H1 (cell line): ENCODE measurements around the gene RAB4B. TPM values are rescaled to one million over a fixed set of nuclear protein-coding genes. Genes with fewer than 3 reads are reported as not detected.

Experiments used
- CTCF ChIA-PET: fragments of 300-600 bp; sonication (Branson Sonifier 250); formaldehyde crosslinking; loops from one replicate; lab custom pipeline; 2021; ENCODE audit not compliant: partially characterized antibody; lab: Charles Lee
- POLR2A ChIA-PET: fragments of 300-600 bp; sonication (Branson Sonifier 250); formaldehyde crosslinking; loops from one replicate; lab custom pipeline; 2021; ENCODE audit warnings: inconsistent platforms; ENCODE audit not compliant: partially characterized antibody; lab: Charles Lee
- DNase-seq, 2 experiments: peaks; one replicate each; pipeline versions ENCODE4 v3.0.0 to v3.0.0-alpha.2; 2010 to 2022; ENCODE audit warnings: low spot score in 2 of 2, low read depth in 1 of 2, mixed read lengths in 1 of 2
- FAIRE-seq: peaks from 2 replicates; lab custom pipeline; 2011; peaks lifted over from hg19 to GRCh38; lab: Jason Lieb, UNC
- H2AFZ ChIP-seq: 2 replicates; pipeline ENCODE4 v1.8.1; 2012; ENCODE audit warnings: low read length, inconsistent platforms
- H2AK5ac ChIP-seq: 2 replicates; pipeline ENCODE4 v1.6.1; 2013; ENCODE audit warnings: low read depth, low read length
- H2BK120ac ChIP-seq: replicated peaks from 2 replicates; pipeline ENCODE3; 2013; ENCODE audit warnings: low read depth, low read length, inconsistent platforms
- H2BK12ac ChIP-seq: 2 replicates; pipeline ENCODE4 v1.6.1; 2013; ENCODE audit warnings: low read depth, low read length
- H2BK15ac ChIP-seq: 2 replicates; pipeline ENCODE4 v1.6.1; 2013; ENCODE audit warnings: low read length
- H2BK20ac ChIP-seq: 2 replicates; pipeline ENCODE4 v1.6.1; 2013; ENCODE audit warnings: low read length
- H2BK5ac ChIP-seq: 2 replicates; pipeline ENCODE4 v1.6.1; 2013; ENCODE audit warnings: low read depth, low read length
- H3K14ac ChIP-seq: 2 replicates; pipeline ENCODE4 v1.6.1; 2013; ENCODE audit warnings: inconsistent platforms; ENCODE audit not compliant: insufficient read length
- H3K18ac ChIP-seq: 2 replicates; pipeline ENCODE4 v1.6.1; 2013; ENCODE audit warnings: low read length; ENCODE audit errors: extremely low read depth
- H3K23ac ChIP-seq: 2 replicates; pipeline ENCODE4 v1.6.1; 2013; ENCODE audit warnings: inconsistent platforms; ENCODE audit not compliant: insufficient read length
- H3K23me2 ChIP-seq: 2 replicates; pipeline ENCODE4 v1.6.1; 2013; ENCODE audit warnings: low read depth, low read length
- H3K27ac ChIP-seq: 2 replicates; pipeline ENCODE4 v1.6.1; 2011; ENCODE audit warnings: low read depth, low read length, inconsistent platforms
- H3K27me3 ChIP-seq, 4 experiments: replicated peaks in 1 of 4; 1 replicate in 1 of 4; 2 replicates in 3 of 4; pipeline versions ENCODE4 v1.6.1 to v1.8.1; 2011 to 2013; ENCODE audit warnings: low read length in 3 of 4, mild to moderate bottlenecking in 3 of 4, inconsistent platforms in 2 of 4, mixed read lengths in 2 of 4, moderate library complexity in 1 of 4; ENCODE audit not compliant: control insufficient read depth in 3 of 4, insufficient read depth in 3 of 4; ENCODE audit errors: extremely low read depth in 1 of 4
- H3K36me3 ChIP-seq, 4 experiments: 2 replicates each; pipeline versions ENCODE4 v1.6.1 to v1.8.1; 2011 to 2013; ENCODE audit warnings: mild to moderate bottlenecking in 4 of 4, low read length in 3 of 4, moderate library complexity in 2 of 4, control low read depth in 1 of 4, inconsistent platforms in 1 of 4; ENCODE audit not compliant: insufficient read depth in 4 of 4, control insufficient read depth in 2 of 4
- H3K4ac ChIP-seq: replicated peaks from 2 replicates; pipeline ENCODE3; 2013; ENCODE audit warnings: low read length, low read depth, mixed read lengths, inconsistent platforms; ENCODE audit not compliant: insufficient read length
- H3K4me1 ChIP-seq, 4 experiments: replicated peaks in 1 of 4; 1 replicate in 1 of 4; 2 replicates in 3 of 4; pipeline versions ENCODE4 v1.6.1 to v1.8.1; 2011 to 2013; ENCODE audit warnings: low read length in 3 of 4, inconsistent platforms in 2 of 4, mixed read lengths in 1 of 4; ENCODE audit not compliant: insufficient read depth in 4 of 4, control insufficient read depth in 3 of 4
- H3K4me2 ChIP-seq, 2 experiments: 2 replicates each; pipeline versions ENCODE4 v1.6.1 to v1.8.1; 2011 to 2013; ENCODE audit warnings: low read depth in 2 of 2, low read length in 2 of 2, control low read depth in 1 of 2, inconsistent platforms in 1 of 2, mild to moderate bottlenecking in 1 of 2; ENCODE audit not compliant: insufficient read depth in 1 of 2
- H3K4me3 ChIP-seq, 4 experiments: fragments of 200-600, 300-600 bp in 1 of 4; sonication (generic), shearing (Covaris generic), sonication (Bioruptor Twin) in 1 of 4; 2 replicates each; pipeline versions ENCODE4 v1.5.1 to v1.8.1; 2011 to 2016; ENCODE audit warnings: low read length in 4 of 4, low read depth in 3 of 4, control low read depth in 2 of 4, inconsistent platforms in 2 of 4, mild to moderate bottlenecking in 2 of 4, mixed read lengths in 1 of 4, moderate library complexity in 1 of 4; ENCODE audit not compliant: insufficient read depth in 2 of 4; ENCODE audit errors: extremely low read depth in 1 of 4
- H3K56ac ChIP-seq: replicated peaks from 2 replicates; pipeline ENCODE3; 2013; ENCODE audit warnings: low read depth, mild to moderate bottlenecking, mixed read lengths, low read length, inconsistent platforms; ENCODE audit not compliant: insufficient read length
- H3K79me1 ChIP-seq: 2 replicates; pipeline ENCODE4 v1.6.1; 2013; ENCODE audit warnings: low read depth, low read length, control low read depth
- H3K79me2 ChIP-seq, 2 experiments: 2 replicates each; pipeline versions ENCODE4 v1.6.1 to v1.8.1; 2012 to 2013; ENCODE audit warnings: low read length in 2 of 2, mild to moderate bottlenecking in 2 of 2, inconsistent platforms in 1 of 2; ENCODE audit not compliant: insufficient read depth in 2 of 2, control insufficient read depth in 1 of 2
- H3K9ac ChIP-seq, 4 experiments: replicated peaks in 1 of 4; 1 replicate in 1 of 4; 2 replicates in 3 of 4; pipeline versions ENCODE4 v1.6.1 to v1.8.1; 2011 to 2013; ENCODE audit warnings: low read depth in 3 of 4, low read length in 3 of 4, control low read depth in 2 of 4, mild to moderate bottlenecking in 2 of 4, moderate library complexity in 2 of 4, inconsistent platforms in 1 of 4; ENCODE audit errors: extremely low read depth in 1 of 4
- H3K9me3 ChIP-seq, 2 experiments: 2 replicates each; pipeline versions ENCODE4 v1.6.1 to v1.8.1; 2012 to 2013; ENCODE audit warnings: mild to moderate bottlenecking in 2 of 2, moderate library complexity in 2 of 2, control low read depth in 1 of 2, inconsistent platforms in 1 of 2, low read depth in 1 of 2, low read length in 1 of 2, mixed read lengths in 1 of 2; ENCODE audit not compliant: insufficient read depth in 2 of 2
- H4K20me1 ChIP-seq, 2 experiments: replicated peaks in 1 of 2; 2 replicates each; pipeline versions ENCODE3 to v1.8.1; 2011 to 2013; ENCODE audit warnings: inconsistent platforms in 2 of 2, low read length in 2 of 2, mild to moderate bottlenecking in 1 of 2; ENCODE audit not compliant: insufficient read depth in 2 of 2, control insufficient read depth in 1 of 2
- H4K5ac ChIP-seq: 2 replicates; pipeline ENCODE4 v1.6.1; 2013; ENCODE audit warnings: low read length, low read depth, mixed read lengths, inconsistent platforms; ENCODE audit not compliant: insufficient read length
- H4K8ac ChIP-seq: 2 replicates; pipeline ENCODE4 v1.8.0; 2013; ENCODE audit warnings: mild to moderate bottlenecking, moderate library complexity, low read length, inconsistent platforms; ENCODE audit not compliant: insufficient read depth; ENCODE audit errors: extremely low read depth
- H4K91ac ChIP-seq: replicated peaks from 2 replicates; pipeline ENCODE3; 2013; ENCODE audit warnings: low read length, mixed read lengths, inconsistent platforms; ENCODE audit not compliant: insufficient read length
- ATF3 ChIP-seq: IDR thresholded peaks from 2 replicates; pipeline ENCODE4 v1.6.1; 2011; ENCODE audit warnings: low read depth, mild to moderate bottlenecking, low read length; ENCODE audit not compliant: insufficient read depth
- HDAC6 ChIP-seq: IDR thresholded peaks from one replicate; pipeline ENCODE4 v1.7.1; 2012; ENCODE audit warnings: low read depth, mild to moderate bottlenecking, inconsistent platforms, low read length, moderate library complexity
- JUND ChIP-seq: IDR thresholded peaks from 2 replicates; pipeline ENCODE4 v1.6.1; 2011; ENCODE audit warnings: mild to moderate bottlenecking, improper control_type of control experiment, low read length
- PHF8 ChIP-seq: fragments of 200-600 bp; sonication (generic); conservative IDR thresholded peaks from 2 replicates; pipeline ENCODE4 v1.7.1; 2012; ENCODE audit warnings: low read depth, mild to moderate bottlenecking, inconsistent platforms, low read length, moderate library complexity
- RXRA ChIP-seq: IDR thresholded peaks from 2 replicates; pipeline ENCODE4 v1.6.1; 2011; ENCODE audit warnings: low read depth, mild to moderate bottlenecking, low read length, moderate library complexity; ENCODE audit not compliant: insufficient read depth
- TAF7 ChIP-seq: optimal IDR thresholded peaks from 2 replicates; pipeline ENCODE3; 2011; ENCODE audit warnings: low read depth, mild to moderate bottlenecking, inconsistent platforms, low read length, moderate library complexity, borderline replicate concordance
- WGBS, 2 experiments: shearing (Covaris generic) in 1 of 2; methylation state at CpG; one replicate each; pipeline versions ENCODE4 v1.1.6 to v1.1.7; 2013 to 2015; ENCODE audit warnings: low lambda C conversion rate in 2 of 2, mixed read lengths in 2 of 2, inconsistent platforms in 1 of 2, low coverage in 1 of 2, missing lambda C conversion rate in 1 of 2; ENCODE audit not compliant: insufficient replicate concordance in 2 of 2, insufficient coverage in 1 of 2, insufficient read length in 1 of 2; ENCODE audit errors: extremely low coverage in 1 of 2, missing lambda C conversion rate in 1 of 2; 5-methylcytosine and 5-hydroxymethylcytosine counted together
- polyA plus RNA-seq, 7 experiments: library from polyadenylated mRNA; depleted of rRNA in 3 of 7; stranded (reverse) in 5 of 7; unstranded in 2 of 7; fragments of >200 nt in 5 of 7; fragments of 200-250 nt in 2 of 7; gene quantifications; 1 replicate in 5 of 7; 2 replicates in 1 of 7; 4 replicates in 1 of 7; pipeline versions ENCODE4 v1.2.1 to v1.2.3, GENCODE V29; 2011 to 2013; ENCODE audit warnings: missing spikeins in 2 of 7, mixed read lengths in 2 of 7
- total RNA-seq: library from RNA; stranded (reverse); fragmentation: NEBNext Ultra II Directional; extraction: Animal tissue kit (Norgen Biotek cat#: 25700); gene quantifications from 2 replicates; pipeline ENCODE4 v1.2.1, GENCODE V29; 2021
- TF ChIP-seq, protein P1 (sequence below), 3 experiments: IDR thresholded peaks; 1 replicate in 2 of 3; 2 replicates in 1 of 3; pipeline versions ENCODE4 v1.5.1 to v1.6.1; 2011; ENCODE audit warnings: low read length in 3 of 3, mild to moderate bottlenecking in 3 of 3, inconsistent platforms in 2 of 3, low read depth in 1 of 3, moderate library complexity in 1 of 3; ENCODE audit not compliant: insufficient read depth in 1 of 3; ENCODE audit errors: control extremely low read depth in 1 of 3

Gene RAB4B
- total and polyA plus RNA-seq, 2 of the 8 experiments (the other 6 are each of a cell fraction or from before 2014, with no cell fraction given), result 15.9 to 28.6 TPM

DNA sequence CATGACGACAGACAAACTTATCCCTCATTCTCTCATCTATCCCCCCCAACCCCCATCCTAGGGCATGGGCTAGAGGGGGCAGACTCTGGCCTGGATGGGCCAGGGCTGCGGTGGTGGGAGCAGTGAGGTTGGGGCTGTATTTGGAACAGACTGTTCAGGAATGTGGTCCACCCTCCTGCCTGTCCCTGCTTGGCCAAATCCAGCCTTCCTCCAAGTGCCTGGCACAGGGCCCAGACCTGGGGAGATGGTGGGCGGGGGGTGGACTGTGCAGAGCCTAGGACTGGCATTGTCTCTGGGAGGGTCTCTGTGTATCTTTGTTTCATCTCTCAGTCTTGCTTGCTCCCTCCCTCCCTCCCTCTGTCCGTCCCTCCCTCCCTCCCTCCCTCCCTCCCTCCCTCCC is 35.1 kb downstream of the RAB4B start:
- peak overlapping the region; percentile 63; the same call in 1 of the 2 replicates for H4K8ac ChIP-seq
- no peak overlapping the region for H3K18ac ChIP-seq
- CTCF ChIA-PET, result interaction anchor here (0.6 kb wide), 1 partner anchor 449 kb away, joined by 3 read pairs; no protein-coding TSS in a partner anchor
- no peak overlapping the region for H3K4me3 ChIP-seq
- no peaks in the 10 kb centered on the region for H3K9me3 ChIP-seq
- H2BK20ac ChIP-seq, result no peak overlapping the region
- no peak overlapping the region for H3K4ac ChIP-seq
- no peak overlapping the region for H3K14ac ChIP-seq
- peaks cover 12% of the 10 kb centered on the region; the same call in 1 of the 2 replicates for H3K23me2 ChIP-seq
- H2AFZ ChIP-seq, result no peak overlapping the region
- H3K27ac ChIP-seq, result no peak overlapping the region
- POLR2A ChIA-PET, result no interaction called here
- FAIRE-seq (no peak), DNase-seq (no peak)
- no peak overlapping the region for H4K5ac ChIP-seq
- H3K27me3 ChIP-seq, result peaks cover 0 to 3% (median 1%) of the 10 kb centered on the region in 4 experiments; a peak in 3 of 7 replicates
- no peak overlapping the region for H3K56ac ChIP-seq
- no peak overlapping the region for H2AK5ac ChIP-seq
- H3K9ac ChIP-seq, result no peak overlapping the region
- H3K4me2 ChIP-seq, result no peak overlapping the region; a peak in 1 of 4 replicates
- H3K79me2 ChIP-seq, result 0 out of 4 replicates have a peak, but pooled peaks cover 0 to 5% of the 10 kb centered on the region in 2 experiments
- 83% methylated on average over 3 of the region's 4 CpGs; no CpG with 5 or more reads in 1 of the 2 experiments for WGBS, 2 experiments
- no peak overlapping the region for H3K23ac ChIP-seq
- no peak overlapping the region for H2BK120ac ChIP-seq
- peaks cover 0 to 6% (median 5%) of the 10 kb centered on the region in 4 experiments; a peak in 5 of 8 replicates for H3K36me3 ChIP-seq
- H3K4me1 ChIP-seq, result peaks cover 2 to 14% (median 6%) of the 10 kb centered on the region in 4 experiments; a peak in 6 of 7 replicates
- H4K91ac ChIP-seq, result no peak overlapping the region
- H2BK12ac ChIP-seq, result no peak overlapping the region
- no peak overlapping the region for H2BK5ac ChIP-seq
- H2BK15ac ChIP-seq, result no peak overlapping the region
- peaks cover 11% of the 10 kb centered on the region in 2 experiments for H4K20me1 ChIP-seq
- H3K79me1 ChIP-seq, result peaks cover 4% of the 10 kb centered on the region; the same call in 1 of the 2 replicates
- no peak for TF ChIP-seq RXRA
- TF ChIP-seq, protein P1, sequence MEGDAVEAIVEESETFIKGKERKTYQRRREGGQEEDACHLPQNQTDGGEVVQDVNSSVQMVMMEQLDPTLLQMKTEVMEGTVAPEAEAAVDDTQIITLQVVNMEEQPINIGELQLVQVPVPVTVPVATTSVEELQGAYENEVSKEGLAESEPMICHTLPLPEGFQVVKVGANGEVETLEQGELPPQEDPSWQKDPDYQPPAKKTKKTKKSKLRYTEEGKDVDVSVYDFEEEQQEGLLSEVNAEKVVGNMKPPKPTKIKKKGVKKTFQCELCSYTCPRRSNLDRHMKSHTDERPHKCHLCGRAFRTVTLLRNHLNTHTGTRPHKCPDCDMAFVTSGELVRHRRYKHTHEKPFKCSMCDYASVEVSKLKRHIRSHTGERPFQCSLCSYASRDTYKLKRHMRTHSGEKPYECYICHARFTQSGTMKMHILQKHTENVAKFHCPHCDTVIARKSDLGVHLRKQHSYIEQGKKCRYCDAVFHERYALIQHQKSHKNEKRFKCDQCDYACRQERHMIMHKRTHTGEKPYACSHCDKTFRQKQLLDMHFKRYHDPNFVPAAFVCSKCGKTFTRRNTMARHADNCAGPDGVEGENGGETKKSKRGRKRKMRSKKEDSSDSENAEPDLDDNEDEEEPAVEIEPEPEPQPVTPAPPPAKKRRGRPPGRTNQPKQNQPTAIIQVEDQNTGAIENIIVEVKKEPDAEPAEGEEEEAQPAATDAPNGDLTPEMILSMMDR (IDR thresholded peaks at IDR 0.05; ENCODE audit: control extremely low read depth in 1 of 3, insufficient read depth in 1 of 3, low read depth in 1 of 3, low read length in 3 of 3), result no peak
- TF ChIP-seq ATF3, result no peak
- no peak for TF ChIP-seq HDAC6
- TF ChIP-seq JUND, result no peak
- no peak for TF ChIP-seq TAF7
- no peak for TF ChIP-seq PHF8
